ENCODE measurements around the gene UTS2B.
A peak's percentile ranks its signal among the peaks of the same experiment; 100 is the strongest.

UTS2B gene

GRCh38 chr3:191239407-191240031 lies 90.8 kb downstream of the UTS2B start:
- no peaks in the 10 kb centered on the region for H3K36me3 ChIP-seq (ENCODE audit: control insufficient read depth, insufficient read depth, low read length)
- 80% methylated on average over 1 of the region's 1 CpG; no CpG with 5 or more reads in 1 of the 2 experiments for WGBS, 2 experiments (ENCODE audit: insufficient coverage in 2 of 2)
- H3K4me1 ChIP-seq (ENCODE audit: control insufficient read depth, insufficient read depth, low read length, poor library complexity, severe bottlenecking) = peaks cover 41% of the 10 kb centered on the region
- H3K9me3 ChIP-seq (ENCODE audit: control insufficient read depth, low read length) = no peaks in the 10 kb centered on the region
- no peak overlapping the region for H3K27ac ChIP-seq (ENCODE audit: low read depth, low read length, severe bottlenecking)
- H3K4me3 ChIP-seq (ENCODE audit: extremely low read depth, insufficient read depth, low read length, poor library complexity, severe bottlenecking) = no peak overlapping the region

- H3K4me3 ChIP-seq (ENCODE audit: extremely low read depth, insufficient read depth, low read length, poor library complexity, severe bottlenecking) = no peak overlapping the region
- 43 to 44% methylated on average over 3 to 4 of the region's 4 CpGs for WGBS, 2 experiments (ENCODE audit: insufficient coverage in 2 of 2)
- no peaks in the 10 kb centered on the region for H3K9me3 ChIP-seq (ENCODE audit: control insufficient read depth, low read length)
- no peaks in the 10 kb centered on the region for H3K36me3 ChIP-seq (ENCODE audit: control insufficient read depth, insufficient read depth, low read length)
- peak overlapping the region; percentile 55 for H3K27ac ChIP-seq (ENCODE audit: low read depth, low read length, severe bottlenecking)
- H3K4me1 ChIP-seq (ENCODE audit: control insufficient read depth, insufficient read depth, low read length, poor library complexity, severe bottlenecking) = peaks cover 41% of the 10 kb centered on the region
Measured at GRCh38 chr3:191238321-191238817, 92.0 kb downstream of the UTS2B start.

GRCh38 chr3:191237047-191237882 lies 93.1 kb downstream of the UTS2B start:
- Histone ChIP-seq H3K4me1 (ENCODE audit: control insufficient read depth, insufficient read depth, low read length, poor library complexity, severe bottlenecking) (peaks cover 41% of the 10 kb centered on the region), H3K27ac (ENCODE audit: low read depth, low read length, severe bottlenecking) (no peak overlapping the region), H3K9me3 (ENCODE audit: control insufficient read depth, low read length) (no peaks in the 10 kb centered on the region), H3K36me3 (ENCODE audit: control insufficient read depth, insufficient read depth, low read length) (no peaks in the 10 kb centered on the region), H3K4me3 (ENCODE audit: extremely low read depth, insufficient read depth, low read length, poor library complexity, severe bottlenecking) (no peak overlapping the region)
- WGBS, 2 experiments (ENCODE audit: insufficient coverage in 2 of 2) = 86 to 100% methylated on average over 3 to 4 of the region's 5 CpGs

GRCh38 chr3:191236646-191237045 lies 93.7 kb downstream of the UTS2B start:
- Histone ChIP-seq H3K4me3 (ENCODE audit: extremely low read depth, insufficient read depth, low read length, poor library complexity, severe bottlenecking) (no peak overlapping the region), H3K27ac (ENCODE audit: low read depth, low read length, severe bottlenecking) (no peak overlapping the region), H3K4me1 (ENCODE audit: control insufficient read depth, insufficient read depth, low read length, poor library complexity, severe bottlenecking) (peaks cover 41% of the 10 kb centered on the region), H3K36me3 (ENCODE audit: control insufficient read depth, insufficient read depth, low read length) (no peaks in the 10 kb centered on the region), H3K9me3 (ENCODE audit: control insufficient read depth, low read length) (no peaks in the 10 kb centered on the region)
- WGBS, 2 experiments (ENCODE audit: insufficient coverage in 2 of 2) = 100% methylated on average over 1 of the region's 3 CpGs

- Histone ChIP-seq H3K9me3 (ENCODE audit: control insufficient read depth, low read length) (no peaks in the 10 kb centered on the region), H3K27ac (ENCODE audit: low read depth, low read length, severe bottlenecking) (no peak overlapping the region), H3K4me3 (ENCODE audit: extremely low read depth, insufficient read depth, low read length, poor library complexity, severe bottlenecking) (no peak overlapping the region), H3K36me3 (ENCODE audit: control insufficient read depth, insufficient read depth, low read length) (no peaks in the 10 kb centered on the region), H3K4me1 (ENCODE audit: control insufficient read depth, insufficient read depth, low read length, poor library complexity, severe bottlenecking) (peaks cover 41% of the 10 kb centered on the region)
- WGBS, 2 experiments (ENCODE audit: insufficient coverage in 2 of 2) = 88 to 91% methylated on average over 3 of the region's 4 CpGs
Measured at GRCh38 chr3:191235331-191236314, 94.7 kb downstream of the UTS2B start.

GRCh38 chr3:191234216-191234615 lies 96.1 kb downstream of the UTS2B start:
- Histone ChIP-seq H3K9me3 (ENCODE audit: control insufficient read depth, low read length) (no peaks in the 10 kb centered on the region), H3K36me3 (ENCODE audit: control insufficient read depth, insufficient read depth, low read length) (no peaks in the 10 kb centered on the region), H3K27ac (ENCODE audit: low read depth, low read length, severe bottlenecking) (no peak overlapping the region), H3K4me1 (ENCODE audit: control insufficient read depth, insufficient read depth, low read length, poor library complexity, severe bottlenecking) (peaks cover 36% of the 10 kb centered on the region), H3K4me3 (ENCODE audit: extremely low read depth, insufficient read depth, low read length, poor library complexity, severe bottlenecking) (no peak overlapping the region)
- 93 to 96% methylated on average over 3 to 6 of the region's 9 CpGs for WGBS, 2 experiments (ENCODE audit: insufficient coverage in 2 of 2)

GRCh38 chr3:191227541-191227940 lies 102.8 kb downstream of the UTS2B start:
- Histone ChIP-seq H3K4me3 (ENCODE audit: extremely low read depth, insufficient read depth, low read length, poor library complexity, severe bottlenecking) (no peak overlapping the region), H3K4me1 (ENCODE audit: control insufficient read depth, insufficient read depth, low read length, poor library complexity, severe bottlenecking) (no peaks in the 10 kb centered on the region), H3K36me3 (ENCODE audit: control insufficient read depth, insufficient read depth, low read length) (no peaks in the 10 kb centered on the region), H3K9me3 (ENCODE audit: control insufficient read depth, low read length) (no peaks in the 10 kb centered on the region), H3K27ac (ENCODE audit: low read depth, low read length, severe bottlenecking) (no peak overlapping the region)
- WGBS, 2 experiments (ENCODE audit: insufficient coverage in 2 of 2) = 83 to 85% methylated on average over 3 to 4 of the region's 5 CpGs

GRCh38 chr3:191221638-191222037 lies 108.7 kb downstream of the UTS2B start:
- Histone ChIP-seq H3K27ac (ENCODE audit: low read depth, low read length, severe bottlenecking) (no peak overlapping the region), H3K4me3 (ENCODE audit: extremely low read depth, insufficient read depth, low read length, poor library complexity, severe bottlenecking) (no peak overlapping the region), H3K4me1 (ENCODE audit: control insufficient read depth, insufficient read depth, low read length, poor library complexity, severe bottlenecking) (no peaks in the 10 kb centered on the region), H3K9me3 (ENCODE audit: control insufficient read depth, low read length) (no peaks in the 10 kb centered on the region), H3K36me3 (ENCODE audit: control insufficient read depth, insufficient read depth, low read length) (no peaks in the 10 kb centered on the region)
- WGBS, 2 experiments (ENCODE audit: insufficient coverage in 2 of 2) = 70 to 100% methylated on average over 1 of the region's 1 CpG

- WGBS, 2 experiments (ENCODE audit: insufficient coverage in 2 of 2) = 83 to 90% methylated on average over 2 to 3 of the region's 5 CpGs
- Histone ChIP-seq H3K36me3 (ENCODE audit: control insufficient read depth, insufficient read depth, low read length) (no peaks in the 10 kb centered on the region), H3K27ac (ENCODE audit: low read depth, low read length, severe bottlenecking) (no peak overlapping the region), H3K4me1 (ENCODE audit: control insufficient read depth, insufficient read depth, low read length, poor library complexity, severe bottlenecking) (no peaks in the 10 kb centered on the region), H3K4me3 (ENCODE audit: extremely low read depth, insufficient read depth, low read length, poor library complexity, severe bottlenecking) (no peak overlapping the region), H3K9me3 (ENCODE audit: control insufficient read depth, low read length) (no peaks in the 10 kb centered on the region)
Measured at GRCh38 chr3:191220908-191221307, 109.4 kb downstream of the UTS2B start.

GRCh38 chr3:191217301-191217700 lies 113.0 kb downstream of the UTS2B start:
- 86% methylated on average over 1 of the region's 1 CpG; no CpG with 5 or more reads in 1 of the 2 experiments for WGBS, 2 experiments (ENCODE audit: insufficient coverage in 2 of 2)
- H3K27ac ChIP-seq (ENCODE audit: low read depth, low read length, severe bottlenecking) = no peak overlapping the region
- no peaks in the 10 kb centered on the region for H3K4me1 ChIP-seq (ENCODE audit: control insufficient read depth, insufficient read depth, low read length, poor library complexity, severe bottlenecking)
- no peaks in the 10 kb centered on the region for H3K36me3 ChIP-seq (ENCODE audit: control insufficient read depth, insufficient read depth, low read length)
- H3K9me3 ChIP-seq (ENCODE audit: control insufficient read depth, low read length) = no peaks in the 10 kb centered on the region
- no peak overlapping the region for H3K4me3 ChIP-seq (ENCODE audit: extremely low read depth, insufficient read depth, low read length, poor library complexity, severe bottlenecking)
